Prostate gland (tissue), 2 donors: ENCODE results near the gene TNRC6B.

ENCODE experiments used
- CTCF ChIP-seq, 4 experiments: fragments of 200-600 bp in 2 of 4; fragments of 450-650 bp in 2 of 4; sonication (generic) in 2 of 4; IDR thresholded peaks; 1 replicate in 3 of 4; 2 replicates in 1 of 4; pipeline ENCODE4 v1.5.1; 2016 to 2019; ENCODE audit warnings: antibody characterized with exemption in 4 of 4, mild to moderate bottlenecking in 2 of 4, moderate library complexity in 2 of 4
- POLR2AphosphoS5 ChIP-seq: sonication (generic); formaldehyde crosslinking; IDR thresholded peaks from one replicate; pipeline ENCODE4 v1.6.1; 2017; ENCODE audit warnings: antibody characterized with exemption

DNA sequence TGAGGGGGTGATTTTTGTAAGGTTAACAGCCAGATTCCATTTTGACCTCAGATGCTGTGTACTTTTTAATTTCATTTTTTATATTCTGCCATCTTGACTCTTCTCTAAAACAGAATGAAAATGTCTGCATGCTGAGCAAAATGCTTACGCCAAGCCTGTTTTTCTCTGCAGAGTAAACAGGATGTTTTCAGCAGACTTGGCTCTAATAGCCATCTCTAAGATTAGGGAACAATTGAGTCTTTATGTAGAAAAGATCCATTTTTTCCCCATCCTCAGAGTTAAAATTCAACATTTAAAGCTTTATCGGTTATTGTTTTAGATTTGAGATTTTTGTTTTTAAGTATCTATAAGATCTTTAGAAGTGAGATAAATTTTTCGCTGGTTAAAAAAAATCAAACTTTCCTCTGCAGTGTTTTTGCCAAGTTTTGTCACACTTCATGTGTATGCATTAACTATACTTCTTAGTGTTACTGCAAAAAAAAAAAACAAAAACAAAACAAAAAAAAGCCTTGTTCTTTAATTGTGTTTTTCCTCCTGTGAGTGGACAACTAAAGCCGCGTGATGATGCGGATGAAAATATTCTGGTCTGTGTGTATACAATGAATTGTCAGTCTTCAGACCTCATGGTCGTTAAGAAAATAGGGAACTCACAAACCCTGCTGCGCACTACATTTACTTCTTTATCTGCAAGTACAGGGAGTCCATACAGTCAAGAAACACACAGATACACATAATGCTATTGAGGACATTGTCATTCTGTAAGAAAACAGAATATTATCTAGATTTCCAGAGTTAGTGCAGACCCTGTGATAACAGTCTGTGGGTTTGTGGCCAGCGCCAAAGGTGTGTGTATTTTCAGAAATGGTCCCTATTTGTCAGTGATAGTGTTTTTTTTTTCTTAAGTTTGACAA, 151.1 kb downstream of the TNRC6B start:
- TF ChIP-seq POLR2AphosphoS5 (no peak), CTCF (IDR thresholded peaks at IDR 0.05) (no peak)
